ENCODE results near the gene PCDHA1.

The PCDHA1 gene

GRCh38 chr5:140855772-140856674 is 70.1 kb downstream of the PCDHA1 start, which contains the start of gene PCDHA10:
TSS of gene PCDHA10 (plus strand) at chr5:140855897. CDS start at chr5:140856049, 152 bp downstream.
- TF ChIP-seq CTCF (IDR thresholded peaks at IDR 0.05; ENCODE audit: borderline replicate concordance, control extremely low read depth, extremely low read depth, insufficient read depth, missing control alignments): no peak
- no peak for DNase-seq (ENCODE audit: low spot score)
- in situ Hi-C loops (cut with MboI; ENCODE audit: low sequenced_read_pairs, unreplicated experiment): no loop called here

GRCh38 chr5:140857177-140857986 is 71.4 kb downstream of the PCDHA1 start:
- TF ChIP-seq CTCF (IDR thresholded peaks at IDR 0.05; ENCODE audit: borderline replicate concordance, control extremely low read depth, extremely low read depth, insufficient read depth, missing control alignments): no peak
- DNase-seq (ENCODE audit: low spot score): no peak
- in situ Hi-C loops (cut with MboI; ENCODE audit: low sequenced_read_pairs, unreplicated experiment): no loop called here

GRCh38 chr5:140857987-140858240 is 72.0 kb downstream of the PCDHA1 start:
- no peak for DNase-seq (ENCODE audit: low spot score)
- no peak for TF ChIP-seq CTCF (IDR thresholded peaks at IDR 0.05; ENCODE audit: borderline replicate concordance, control extremely low read depth, extremely low read depth, insufficient read depth, missing control alignments)
- in situ Hi-C loops (cut with MboI; ENCODE audit: low sequenced_read_pairs, unreplicated experiment): no loop called here

GRCh38 chr5:140862441-140863295 is 76.7 kb downstream of the PCDHA1 start:
- no peak for DNase-seq (ENCODE audit: low spot score)
- in situ Hi-C loops (cut with MboI; ENCODE audit: low sequenced_read_pairs, unreplicated experiment): no loop called here
- no peak for TF ChIP-seq CTCF (IDR thresholded peaks at IDR 0.05; ENCODE audit: borderline replicate concordance, control extremely low read depth, extremely low read depth, insufficient read depth, missing control alignments)

GRCh38 chr5:140868721-140869554 is 83.0 kb downstream of the PCDHA1 start, which contains the start of gene PCDHA11:
TSS of gene PCDHA11 (plus strand) at chr5:140868957. CDS start at chr5:140869104, 147 bp downstream.
- TF ChIP-seq CTCF (IDR thresholded peaks at IDR 0.05; ENCODE audit: borderline replicate concordance, control extremely low read depth, extremely low read depth, insufficient read depth, missing control alignments): no peak
- DNase-seq (ENCODE audit: low spot score): no peak
- in situ Hi-C loops (cut with MboI; ENCODE audit: low sequenced_read_pairs, unreplicated experiment): no loop called here
